Retinal pigment epithelial cell (primary cell): Measurements from ENCODE around the gene ZNF19.
A peak's percentile ranks its signal among the peaks of the same experiment; 100 is the strongest.

ENCODE experiments used
- DNase-seq: peaks from one replicate; pipeline ENCODE4 v3.0.0-alpha.2; 2010; ENCODE audit warnings: low read depth
- H3K4me3 ChIP-seq: 2 replicates; pipeline ENCODE4 v1.5.1; 2011; ENCODE audit warnings: mild to moderate bottlenecking, low read length, control low read depth, moderate library complexity
- TF ChIP-seq, protein P1 (sequence below): conservative IDR thresholded peaks from 2 replicates; pipeline ENCODE4 v1.5.1; 2011; ENCODE audit warnings: low read depth, low read length, control low read depth, inconsistent platforms

ZNF19 gene

DNA sequence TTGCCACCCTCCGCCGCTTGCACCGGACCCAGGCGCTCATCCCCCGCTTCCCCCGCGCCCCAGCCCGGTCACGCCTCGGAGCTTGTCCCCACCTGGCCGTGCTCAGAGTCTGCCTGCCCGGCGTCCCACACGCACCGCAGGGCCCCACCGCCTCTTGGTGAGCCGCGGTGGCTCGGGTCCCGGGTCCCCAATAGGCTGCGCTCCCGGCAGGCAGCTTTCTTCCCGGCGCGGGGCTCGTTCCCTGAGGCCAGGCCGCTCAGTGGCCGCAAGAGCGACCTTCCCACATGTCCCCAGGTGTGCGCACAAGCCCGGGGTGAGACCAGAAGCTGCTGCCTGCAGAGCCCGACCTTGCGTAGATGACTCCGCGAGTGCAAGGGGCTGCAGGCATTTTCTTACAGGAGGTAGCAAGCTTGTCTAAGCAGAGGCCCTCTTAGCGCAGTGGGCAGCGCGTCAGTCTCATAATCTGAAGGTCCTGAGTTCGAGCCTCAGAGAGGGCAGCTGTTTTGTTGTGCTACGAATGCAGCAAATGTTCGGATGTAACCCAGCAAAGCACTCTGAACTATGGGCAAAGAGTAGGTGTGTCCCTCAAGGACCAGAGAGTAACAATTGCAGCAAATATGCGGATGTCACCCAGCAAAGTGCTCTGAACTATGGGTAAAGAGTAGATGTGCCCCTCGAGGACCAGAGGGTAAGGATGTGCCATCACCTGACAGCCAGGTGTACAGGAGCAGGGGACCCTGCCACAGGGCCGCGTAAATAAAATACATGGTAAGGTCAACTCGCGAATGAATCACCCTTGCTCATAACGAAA lies 62.9 kb downstream of the ZNF19 start:
- DNase-seq, result peak; percentile 66
- H3K4me3 ChIP-seq, result peak overlapping the region; percentile 57
- TF ChIP-seq, protein P1, sequence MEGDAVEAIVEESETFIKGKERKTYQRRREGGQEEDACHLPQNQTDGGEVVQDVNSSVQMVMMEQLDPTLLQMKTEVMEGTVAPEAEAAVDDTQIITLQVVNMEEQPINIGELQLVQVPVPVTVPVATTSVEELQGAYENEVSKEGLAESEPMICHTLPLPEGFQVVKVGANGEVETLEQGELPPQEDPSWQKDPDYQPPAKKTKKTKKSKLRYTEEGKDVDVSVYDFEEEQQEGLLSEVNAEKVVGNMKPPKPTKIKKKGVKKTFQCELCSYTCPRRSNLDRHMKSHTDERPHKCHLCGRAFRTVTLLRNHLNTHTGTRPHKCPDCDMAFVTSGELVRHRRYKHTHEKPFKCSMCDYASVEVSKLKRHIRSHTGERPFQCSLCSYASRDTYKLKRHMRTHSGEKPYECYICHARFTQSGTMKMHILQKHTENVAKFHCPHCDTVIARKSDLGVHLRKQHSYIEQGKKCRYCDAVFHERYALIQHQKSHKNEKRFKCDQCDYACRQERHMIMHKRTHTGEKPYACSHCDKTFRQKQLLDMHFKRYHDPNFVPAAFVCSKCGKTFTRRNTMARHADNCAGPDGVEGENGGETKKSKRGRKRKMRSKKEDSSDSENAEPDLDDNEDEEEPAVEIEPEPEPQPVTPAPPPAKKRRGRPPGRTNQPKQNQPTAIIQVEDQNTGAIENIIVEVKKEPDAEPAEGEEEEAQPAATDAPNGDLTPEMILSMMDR, result no peak

DNA sequence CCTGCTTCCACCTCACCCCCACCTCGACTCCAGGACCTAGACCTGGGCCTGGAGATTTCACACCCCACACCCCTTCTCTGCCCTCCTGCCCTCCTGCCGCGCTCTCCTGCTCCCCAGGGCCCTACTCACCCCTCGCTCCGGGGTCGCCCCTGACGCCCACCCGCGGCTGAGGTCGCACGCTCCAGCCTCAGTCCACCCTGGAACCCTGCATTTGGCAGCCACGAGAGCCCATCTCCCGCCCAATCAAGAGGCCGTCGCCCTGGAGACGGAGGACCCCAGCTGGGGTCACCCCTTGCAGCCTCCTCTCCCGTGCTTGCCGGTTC lies 63.4 kb downstream of the ZNF19 start:
- H3K4me3 ChIP-seq, result peak overlapping the region; percentile 57
- DNase-seq, result no peak
- TF ChIP-seq, protein P1, result no peak

DNA sequence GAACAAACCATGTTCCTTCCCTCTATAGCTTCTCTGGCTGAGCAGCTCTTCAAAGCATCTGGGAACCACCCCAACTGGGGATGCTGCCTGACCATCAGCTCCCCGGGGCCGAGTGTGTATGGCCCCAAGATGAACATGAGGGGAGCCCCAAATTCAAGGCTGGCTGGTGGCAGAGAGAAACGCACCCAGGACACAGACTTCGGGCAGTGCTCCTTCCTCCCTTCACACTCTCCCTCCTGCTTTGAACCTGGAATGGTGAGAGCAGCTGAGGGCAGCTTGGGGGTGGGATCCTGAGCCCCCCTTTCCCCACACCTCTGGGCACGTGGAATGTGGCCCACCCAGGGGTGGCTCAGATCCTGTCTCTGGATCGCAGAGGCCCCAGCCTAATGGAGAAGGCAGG lies 64.5 kb downstream of the ZNF19 start:
- TF ChIP-seq, protein P1, result no peak
- no peak overlapping the region for H3K4me3 ChIP-seq
- no peak for DNase-seq

DNA sequence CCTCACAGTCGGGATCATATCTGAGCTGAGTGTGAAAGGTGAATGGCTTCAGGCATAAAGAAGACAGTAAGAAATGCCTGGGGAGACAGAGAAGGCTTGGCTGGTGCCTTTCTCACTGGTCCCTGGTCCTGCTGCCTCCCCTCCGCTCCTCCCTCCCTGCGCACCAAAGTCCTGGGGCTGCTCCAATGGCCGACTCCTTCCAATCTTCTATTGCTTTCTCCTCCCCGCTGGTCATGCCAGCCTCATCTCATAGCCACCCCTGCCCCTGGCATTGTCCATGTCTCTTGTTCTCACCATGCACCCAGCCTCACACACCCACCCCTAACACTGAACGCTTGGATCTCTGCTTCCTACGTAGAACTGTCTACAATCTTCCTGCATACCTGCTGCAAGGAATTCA lies 65.3 kb downstream of the ZNF19 start:
- TF ChIP-seq, protein P1, result no peak
- no peak overlapping the region for H3K4me3 ChIP-seq
- DNase-seq, result no peak
